ENCODE measurements around the gene SECISBP2. TPM values are rescaled to one million over a fixed set of nuclear protein-coding genes. Genes with fewer than 3 reads are reported as not detected.

Gene SECISBP2
- total RNA-seq, 3 donors from 2014 or later: 40.5 to 84.7 (median 76.0) TPM

DNA sequence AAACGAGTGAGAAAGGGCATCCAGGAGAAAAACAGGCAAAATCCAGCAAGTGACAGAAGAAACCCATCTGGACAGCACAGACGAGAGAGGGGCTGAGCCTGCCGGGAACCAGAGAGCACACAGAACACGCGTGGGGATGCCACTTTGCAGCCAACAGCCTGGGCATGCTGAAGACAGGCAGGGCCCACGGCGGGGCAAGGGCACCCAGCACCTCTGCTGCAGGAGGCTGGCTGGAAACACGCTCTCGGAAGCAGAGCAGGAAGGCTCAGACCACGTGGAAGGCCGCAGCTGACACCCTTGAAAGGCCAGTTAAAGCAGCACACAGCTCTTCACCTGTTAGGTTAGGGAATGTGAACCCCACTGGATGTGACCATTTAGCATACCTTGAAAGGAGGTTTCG lies 76.1 kb downstream of the SECISBP2 start:
- Histone ChIP-seq H3K27me3 (no peaks in the 10 kb centered on the region), H3K27ac (no peak overlapping the region), H3K4me1 (no peaks in the 10 kb centered on the region), H3K36me3 (no peaks in the 10 kb centered on the region), H3K9me3 (no peaks in the 10 kb centered on the region), H3K4me3 (no peak overlapping the region)
- no peak for DNase-seq (ENCODE audit: low spot score in 2 of 2)
- intact Hi-C loops (cut with DNase I; ENCODE audit: low total_unique reads): no loop called here
- TF ChIP-seq POLR2AphosphoS5 (IDR thresholded peaks at IDR 0.05): no peak
- TF ChIP-seq POLR2A (IDR thresholded peaks at IDR 0.05): no peak
- no peak for TF ChIP-seq CTCF (IDR thresholded peaks at IDR 0.05)

GRCh38 chr9:89395931-89396710 lies 77.8 kb downstream of the SECISBP2 start:
- no peak for DNase-seq (ENCODE audit: low spot score in 2 of 2)
- TF ChIP-seq POLR2AphosphoS5 (IDR thresholded peaks at IDR 0.05) (no peak), POLR2A (IDR thresholded peaks at IDR 0.05) (no peak), CTCF (IDR thresholded peaks at IDR 0.05) (no peak)
- no peaks in the 10 kb centered on the region for H3K9me3 ChIP-seq
- no peaks in the 10 kb centered on the region for H3K27me3 ChIP-seq
- no peaks in the 10 kb centered on the region for H3K4me1 ChIP-seq
- H3K36me3 ChIP-seq: no peaks in the 10 kb centered on the region
- H3K27ac ChIP-seq: no peak overlapping the region
- intact Hi-C loops (cut with DNase I; ENCODE audit: low total_unique reads): no loop called here
- no peak overlapping the region for H3K4me3 ChIP-seq

DNA sequence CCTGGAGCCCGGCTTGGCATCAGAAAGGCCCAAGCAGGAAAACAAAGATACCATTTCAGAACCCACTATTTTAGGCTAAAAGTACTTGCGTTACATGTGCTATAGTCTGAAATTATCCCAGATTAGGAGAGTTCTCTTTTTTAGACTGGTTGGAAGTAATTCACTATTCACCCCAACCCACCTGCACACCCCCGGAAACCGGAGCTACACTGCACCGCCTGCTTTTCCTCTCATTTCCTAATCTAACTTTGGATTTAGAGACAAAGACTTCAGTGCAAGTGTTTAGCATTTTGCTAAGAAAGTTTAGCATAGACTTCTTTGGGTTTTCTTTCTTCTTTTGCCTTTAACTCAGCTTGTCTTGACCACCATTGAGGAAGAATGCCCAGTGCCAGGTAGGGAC lies 79.2 kb downstream of the SECISBP2 start:
- Histone ChIP-seq H3K27ac (no peak overlapping the region), H3K4me1 (no peaks in the 10 kb centered on the region), H3K27me3 (no peaks in the 10 kb centered on the region), H3K4me3 (no peak overlapping the region), H3K9me3 (no peaks in the 10 kb centered on the region), H3K36me3 (no peaks in the 10 kb centered on the region)
- intact Hi-C loops (cut with DNase I; ENCODE audit: low total_unique reads): no loop called here
- no peak for DNase-seq (ENCODE audit: low spot score in 2 of 2)
- no peak for TF ChIP-seq POLR2A (IDR thresholded peaks at IDR 0.05)
- TF ChIP-seq POLR2AphosphoS5 (IDR thresholded peaks at IDR 0.05): no peak
- TF ChIP-seq CTCF (IDR thresholded peaks at IDR 0.05): no peak

DNA sequence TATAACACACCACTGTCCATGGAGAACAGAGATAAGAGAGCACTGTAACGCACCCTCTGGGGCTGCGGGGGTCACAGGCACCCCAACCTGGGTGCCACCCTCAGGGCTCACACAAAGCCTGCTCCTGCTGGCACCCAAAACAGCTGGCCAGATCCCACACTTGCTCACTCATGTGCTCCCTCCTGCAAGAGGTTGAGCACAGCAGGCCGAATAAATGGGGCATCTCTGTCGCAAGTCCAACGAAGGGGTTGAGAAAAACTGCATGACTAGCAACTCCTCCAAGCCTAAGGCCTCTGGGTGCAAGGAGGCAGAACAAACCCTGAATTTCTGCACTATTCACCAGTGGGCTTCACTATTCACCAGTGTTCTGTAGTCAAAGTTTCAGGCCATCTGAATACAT lies 80.3 kb downstream of the SECISBP2 start:
- H3K36me3 ChIP-seq: no peaks in the 10 kb centered on the region
- H3K9me3 ChIP-seq: no peaks in the 10 kb centered on the region
- TF ChIP-seq POLR2AphosphoS5 (IDR thresholded peaks at IDR 0.05) (no peak), CTCF (IDR thresholded peaks at IDR 0.05) (no peak), POLR2A (IDR thresholded peaks at IDR 0.05) (no peak)
- no peaks in the 10 kb centered on the region for H3K4me1 ChIP-seq
- H3K27ac ChIP-seq: no peak overlapping the region
- DNase-seq (ENCODE audit: low spot score in 2 of 2): no peak
- intact Hi-C loops (cut with DNase I; ENCODE audit: low total_unique reads): no loop called here
- no peaks in the 10 kb centered on the region for H3K27me3 ChIP-seq
- H3K4me3 ChIP-seq: no peak overlapping the region

DNA sequence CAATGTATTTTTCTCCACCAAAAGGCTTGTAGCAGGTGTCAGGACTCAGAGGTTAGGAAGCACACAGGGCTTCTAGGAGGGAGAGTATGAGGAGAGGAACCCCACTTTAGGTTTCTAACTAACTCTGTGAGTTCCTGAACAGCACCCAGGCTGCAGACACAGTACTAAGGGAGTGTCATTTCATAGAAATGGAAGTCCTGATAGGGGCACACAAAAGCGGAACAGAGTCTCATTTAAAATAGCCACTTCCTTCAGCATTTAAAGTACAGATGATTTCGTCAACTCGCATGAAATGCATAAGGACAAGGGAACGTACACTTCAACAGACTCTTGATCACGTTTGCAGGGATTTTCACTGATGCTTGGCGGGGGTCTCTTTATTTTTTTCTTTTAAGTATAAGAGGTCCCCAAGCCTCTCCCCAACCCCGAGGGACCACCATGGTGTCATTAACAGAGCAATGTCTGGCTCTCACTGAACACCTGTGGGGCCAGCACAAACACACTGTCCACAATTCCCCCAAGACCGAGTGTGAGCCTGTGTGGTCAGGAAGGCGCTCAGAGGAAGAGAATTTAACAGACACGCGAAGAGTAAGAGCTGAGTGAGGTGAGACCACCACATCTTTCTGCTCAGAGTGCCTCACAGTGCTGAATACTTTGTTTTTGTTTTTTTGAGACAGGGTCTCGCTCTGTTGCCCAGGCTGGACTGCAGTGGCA lies 82.3 kb downstream of the SECISBP2 start:
- H3K4me1 ChIP-seq: no peaks in the 10 kb centered on the region
- no peak overlapping the region for H3K27ac ChIP-seq
- no peak for DNase-seq (ENCODE audit: low spot score in 2 of 2)
- no peak overlapping the region for H3K4me3 ChIP-seq
- H3K36me3 ChIP-seq: no peaks in the 10 kb centered on the region
- no peaks in the 10 kb centered on the region for H3K27me3 ChIP-seq
- H3K9me3 ChIP-seq: no peaks in the 10 kb centered on the region
- intact Hi-C loops (cut with DNase I; ENCODE audit: low total_unique reads): no loop called here
- TF ChIP-seq POLR2A (IDR thresholded peaks at IDR 0.05): no peak
- TF ChIP-seq POLR2AphosphoS5 (IDR thresholded peaks at IDR 0.05): no peak
- TF ChIP-seq CTCF (IDR thresholded peaks at IDR 0.05): no peak

All from breast epithelium (tissue), 4 donors.